Kidney epithelial cell (primary cell): Measurements from ENCODE around the gene TRAF1. TPM values are rescaled to one million over a fixed set of nuclear protein-coding genes. Genes with fewer than 3 reads are reported as not detected.

Source experiments
- DNase-seq: peaks from one replicate; pipeline ENCODE4 v3.0.0-alpha.2; 2010; ENCODE audit warnings: low read depth
- H3K27me3 ChIP-seq: 2 replicates; pipeline ENCODE4 v1.6.0; 2011; ENCODE audit warnings: low read length; ENCODE audit not compliant: control insufficient read depth, insufficient read depth
- H3K36me3 ChIP-seq: 2 replicates; pipeline ENCODE4 v1.5.1; 2011; ENCODE audit warnings: low read length; ENCODE audit not compliant: control insufficient read depth, insufficient read depth
- H3K4me3 ChIP-seq: 2 replicates; pipeline ENCODE4 v1.5.1; 2011; ENCODE audit warnings: low read depth, mild to moderate bottlenecking, control low read depth, low read length
- CTCF ChIP-seq: IDR thresholded peaks from 2 replicates; pipeline ENCODE4 v1.5.1; 2011; ENCODE audit warnings: mild to moderate bottlenecking, moderate library complexity, low read length, control low read depth, inconsistent platforms; ENCODE audit not compliant: insufficient read depth, poor library complexity, severe bottlenecking
- total RNA-seq: library from RNA; depleted of rRNA; stranded (reverse); fragments of >200 nt; gene quantifications from 2 replicates; pipeline ENCODE4 v1.2.3, GENCODE V29; 2015

TRAF1 gene
- total RNA-seq, 1 donor from 2014 or later: 7.5 TPM

- no peaks in the 10 kb centered on the region for H3K36me3 ChIP-seq
- DNase-seq: no peak
- no peaks in the 10 kb centered on the region for H3K27me3 ChIP-seq
- no peak for TF ChIP-seq CTCF
- no peak overlapping the region for H3K4me3 ChIP-seq
Observed at GRCh38 chr9:120902569-120903535, 23.7 kb downstream of the TRAF1 start.

- no peak for TF ChIP-seq CTCF
- H3K4me3 ChIP-seq: no peak overlapping the region
- DNase-seq: no peak
- H3K36me3 ChIP-seq: no peaks in the 10 kb centered on the region
- H3K27me3 ChIP-seq: no peaks in the 10 kb centered on the region
Observed at GRCh38 chr9:120901755-120902568, 24.6 kb downstream of the TRAF1 start.

- TF ChIP-seq CTCF: no peak
- Histone ChIP-seq H3K27me3 (no peaks in the 10 kb centered on the region), H3K36me3 (no peaks in the 10 kb centered on the region), H3K4me3 (no peak overlapping the region)
- no peak for DNase-seq
Observed at GRCh38 chr9:120900824-120901223, 25.8 kb downstream of the TRAF1 start.

GRCh38 chr9:120899490-120900068 lies 27.0 kb downstream of the TRAF1 start:
- Histone ChIP-seq H3K27me3 (peaks cover 2% of the 10 kb centered on the region), H3K36me3 (no peaks in the 10 kb centered on the region), H3K4me3 (no peak overlapping the region)
- no peak for TF ChIP-seq CTCF
- no peak for DNase-seq

- no peak for DNase-seq
- TF ChIP-seq CTCF: no peak
- Histone ChIP-seq H3K36me3 (no peaks in the 10 kb centered on the region), H3K27me3 (peaks cover 2% of the 10 kb centered on the region), H3K4me3 (no peak overlapping the region)
Observed at GRCh38 chr9:120898396-120898795, 28.2 kb downstream of the TRAF1 start.
